Measurements from ENCODE around the gene PRKN.

The PRKN gene

GRCh38 chr6:161943561-161943960, 784.0 kb downstream of the PRKN start:
- H3K27ac ChIP-seq (ENCODE audit: low read depth, low read length, severe bottlenecking), result no peak overlapping the region
- H3K4me3 ChIP-seq (ENCODE audit: extremely low read depth, insufficient read depth, low read length, poor library complexity, severe bottlenecking), result no peak overlapping the region
- no peaks in the 10 kb centered on the region for H3K4me1 ChIP-seq (ENCODE audit: control insufficient read depth, insufficient read depth, low read length, poor library complexity, severe bottlenecking)
- H3K9me3 ChIP-seq (ENCODE audit: control insufficient read depth, low read length), result no peaks in the 10 kb centered on the region
- H3K36me3 ChIP-seq (ENCODE audit: control insufficient read depth, insufficient read depth, low read length), result no peaks in the 10 kb centered on the region

GRCh38 chr6:161941565-161941964, 786.0 kb downstream of the PRKN start:
- WGBS, 2 experiments (ENCODE audit: insufficient coverage in 2 of 2), result 83% methylated on average over 1 of the region's 3 CpGs; no CpG with 5 or more reads in 1 of the 2 experiments
- no peak overlapping the region for H3K4me3 ChIP-seq (ENCODE audit: extremely low read depth, insufficient read depth, low read length, poor library complexity, severe bottlenecking)

GRCh38 chr6:161940519-161940918, 787.0 kb downstream of the PRKN start:
- H3K4me3 ChIP-seq (ENCODE audit: extremely low read depth, insufficient read depth, low read length, poor library complexity, severe bottlenecking), result no peak overlapping the region
- no peaks in the 10 kb centered on the region for H3K9me3 ChIP-seq (ENCODE audit: control insufficient read depth, low read length)
- WGBS, 2 experiments (ENCODE audit: insufficient coverage in 2 of 2), result 100% methylated on average over 1 of the region's 2 CpGs
- no peaks in the 10 kb centered on the region for H3K36me3 ChIP-seq (ENCODE audit: control insufficient read depth, insufficient read depth, low read length)
- no peaks in the 10 kb centered on the region for H3K4me1 ChIP-seq (ENCODE audit: control insufficient read depth, insufficient read depth, low read length, poor library complexity, severe bottlenecking)
- no peak overlapping the region for H3K27ac ChIP-seq (ENCODE audit: low read depth, low read length, severe bottlenecking)

More at GRCh38 chr6:161941565-161941964, 786.0 kb downstream of the PRKN start:
- Histone ChIP-seq H3K36me3 (ENCODE audit: control insufficient read depth, insufficient read depth, low read length) (no peaks in the 10 kb centered on the region), H3K9me3 (ENCODE audit: control insufficient read depth, low read length) (no peaks in the 10 kb centered on the region), H3K4me1 (ENCODE audit: control insufficient read depth, insufficient read depth, low read length, poor library complexity, severe bottlenecking) (no peaks in the 10 kb centered on the region), H3K27ac (ENCODE audit: low read depth, low read length, severe bottlenecking) (no peak overlapping the region)

GRCh38 chr6:161926324-161926723, 801.2 kb downstream of the PRKN start:
- Histone ChIP-seq H3K27ac (ENCODE audit: low read depth, low read length, severe bottlenecking) (no peak overlapping the region), H3K4me3 (ENCODE audit: extremely low read depth, insufficient read depth, low read length, poor library complexity, severe bottlenecking) (no peak overlapping the region), H3K36me3 (ENCODE audit: control insufficient read depth, insufficient read depth, low read length) (no peaks in the 10 kb centered on the region), H3K4me1 (ENCODE audit: control insufficient read depth, insufficient read depth, low read length, poor library complexity, severe bottlenecking) (peaks cover 8% of the 10 kb centered on the region), H3K9me3 (ENCODE audit: control insufficient read depth, low read length) (no peaks in the 10 kb centered on the region)
- 100% methylated on average over 1 to 3 of the region's 5 CpGs for WGBS, 2 experiments (ENCODE audit: insufficient coverage in 2 of 2)

GRCh38 chr6:161924516-161925116, 803.0 kb downstream of the PRKN start:
- Histone ChIP-seq H3K36me3 (ENCODE audit: control insufficient read depth, insufficient read depth, low read length) (no peaks in the 10 kb centered on the region), H3K4me1 (ENCODE audit: control insufficient read depth, insufficient read depth, low read length, poor library complexity, severe bottlenecking) (peaks cover 8% of the 10 kb centered on the region), H3K4me3 (ENCODE audit: extremely low read depth, insufficient read depth, low read length, poor library complexity, severe bottlenecking) (no peak overlapping the region), H3K9me3 (ENCODE audit: control insufficient read depth, low read length) (no peaks in the 10 kb centered on the region), H3K27ac (ENCODE audit: low read depth, low read length, severe bottlenecking) (no peak overlapping the region)
- 80 to 82% methylated on average over 4 of the region's 5 CpGs for WGBS, 2 experiments (ENCODE audit: insufficient coverage in 2 of 2)

GRCh38 chr6:161922631-161923119, 804.9 kb downstream of the PRKN start:
- WGBS, 2 experiments (ENCODE audit: insufficient coverage in 2 of 2), result 20 to 27% methylated on average over 1 of the region's 1 CpG
- Histone ChIP-seq H3K4me3 (ENCODE audit: extremely low read depth, insufficient read depth, low read length, poor library complexity, severe bottlenecking) (no peak overlapping the region), H3K36me3 (ENCODE audit: control insufficient read depth, insufficient read depth, low read length) (no peaks in the 10 kb centered on the region), H3K4me1 (ENCODE audit: control insufficient read depth, insufficient read depth, low read length, poor library complexity, severe bottlenecking) (peaks cover 8% of the 10 kb centered on the region), H3K9me3 (ENCODE audit: control insufficient read depth, low read length) (no peaks in the 10 kb centered on the region), H3K27ac (ENCODE audit: low read depth, low read length, severe bottlenecking) (no peak overlapping the region)

GRCh38 chr6:161921602-161922395, 805.8 kb downstream of the PRKN start:
- Histone ChIP-seq H3K4me1 (ENCODE audit: control insufficient read depth, insufficient read depth, low read length, poor library complexity, severe bottlenecking) (peaks cover 8% of the 10 kb centered on the region), H3K27ac (ENCODE audit: low read depth, low read length, severe bottlenecking) (no peak overlapping the region), H3K36me3 (ENCODE audit: control insufficient read depth, insufficient read depth, low read length) (no peaks in the 10 kb centered on the region), H3K4me3 (ENCODE audit: extremely low read depth, insufficient read depth, low read length, poor library complexity, severe bottlenecking) (no peak overlapping the region), H3K9me3 (ENCODE audit: control insufficient read depth, low read length) (no peaks in the 10 kb centered on the region)
- 80 to 100% methylated on average over 1 of the region's 3 CpGs for WGBS, 2 experiments (ENCODE audit: insufficient coverage in 2 of 2)

- no peaks in the 10 kb centered on the region for H3K9me3 ChIP-seq (ENCODE audit: control insufficient read depth, low read length)
- H3K27ac ChIP-seq (ENCODE audit: low read depth, low read length, severe bottlenecking), result no peak overlapping the region
- H3K4me1 ChIP-seq (ENCODE audit: control insufficient read depth, insufficient read depth, low read length, poor library complexity, severe bottlenecking), result peaks cover 6% of the 10 kb centered on the region
- no peak overlapping the region for H3K4me3 ChIP-seq (ENCODE audit: extremely low read depth, insufficient read depth, low read length, poor library complexity, severe bottlenecking)
- no peaks in the 10 kb centered on the region for H3K36me3 ChIP-seq (ENCODE audit: control insufficient read depth, insufficient read depth, low read length)
- 100% methylated on average over 1 of the region's 2 CpGs; no CpG with 5 or more reads in 1 of the 2 experiments for WGBS, 2 experiments (ENCODE audit: insufficient coverage in 2 of 2)
Observed at GRCh38 chr6:161919691-161920090, 807.9 kb downstream of the PRKN start.

GRCh38 chr6:161918628-161919205, 808.8 kb downstream of the PRKN start:
- WGBS, 2 experiments (ENCODE audit: insufficient coverage in 2 of 2), result 96 to 100% methylated on average over 8 to 11 of the region's 15 CpGs
- H3K36me3 ChIP-seq (ENCODE audit: control insufficient read depth, insufficient read depth, low read length), result no peaks in the 10 kb centered on the region
- H3K27ac ChIP-seq (ENCODE audit: low read depth, low read length, severe bottlenecking), result no peak overlapping the region
- no peaks in the 10 kb centered on the region for H3K4me1 ChIP-seq (ENCODE audit: control insufficient read depth, insufficient read depth, low read length, poor library complexity, severe bottlenecking)
- no peaks in the 10 kb centered on the region for H3K9me3 ChIP-seq (ENCODE audit: control insufficient read depth, low read length)
- H3K4me3 ChIP-seq (ENCODE audit: extremely low read depth, insufficient read depth, low read length, poor library complexity, severe bottlenecking), result no peak overlapping the region

- Histone ChIP-seq H3K9me3 (ENCODE audit: control insufficient read depth, low read length) (no peaks in the 10 kb centered on the region), H3K4me1 (ENCODE audit: control insufficient read depth, insufficient read depth, low read length, poor library complexity, severe bottlenecking) (no peaks in the 10 kb centered on the region), H3K27ac (ENCODE audit: low read depth, low read length, severe bottlenecking) (no peak overlapping the region), H3K4me3 (ENCODE audit: extremely low read depth, insufficient read depth, low read length, poor library complexity, severe bottlenecking) (no peak overlapping the region), H3K36me3 (ENCODE audit: control insufficient read depth, insufficient read depth, low read length) (no peaks in the 10 kb centered on the region)
- WGBS, 2 experiments (ENCODE audit: insufficient coverage in 2 of 2), result 88 to 100% methylated on average over 1 to 3 of the region's 6 CpGs
Observed at GRCh38 chr6:161918109-161918531, 809.4 kb downstream of the PRKN start.
